Heart left ventricle (tissue), 16 donors: Measurements from ENCODE around the gene BCR. TPM values are rescaled to one million over a fixed set of nuclear protein-coding genes. Genes with fewer than 3 reads are reported as not detected.

Experiments
- ATAC-seq, 4 donors: fragments of 200-7000 bp; cut with Tn5 transposase; one replicate each; pipeline ENCODE4 v1.9.1; 2020 to 2022; ENCODE audit warnings: moderate library complexity in 4 of 4, mild to moderate bottlenecking in 3 of 4, moderate number of reproducible peaks in 1 of 4
- DNase-seq, 5 donors: peaks; one replicate each; pipeline ENCODE4 v3.0.0-alpha.2; 2020
- H3K27ac ChIP-seq, 12 donors: fragments of 200-600 bp; sonication (generic) in 4 of 12; one replicate each; pipeline versions ENCODE4 v1.5.0 to v1.8.0; 2016 to 2022; ENCODE audit warnings: mild to moderate bottlenecking in 2 of 12
- H3K27me3 ChIP-seq, 9 donors: fragments of 200-600 bp; sonication (generic) in 2 of 9; one replicate each; pipeline versions ENCODE4 v1.5.1 to v1.8.0; 2016 to 2022; ENCODE audit warnings: mild to moderate bottlenecking in 3 of 9
- H3K36me3 ChIP-seq, 9 donors: fragments of 200-600 bp; sonication (generic) in 2 of 9; one replicate each; pipeline versions ENCODE4 v1.5.0 to v1.8.0; 2018 to 2022; ENCODE audit warnings: mild to moderate bottlenecking in 2 of 9
- H3K4me1 ChIP-seq, 12 donors: fragments of 200-600 bp; sonication (generic) in 4 of 12; one replicate each; pipeline versions ENCODE4 v1.5.0 to v1.8.0; 2016 to 2022; ENCODE audit warnings: mild to moderate bottlenecking in 3 of 12
- H3K4me3 ChIP-seq, 12 donors: fragments of 200-600 bp; sonication (generic) in 4 of 12; one replicate each; pipeline versions ENCODE4 v1.5.0 to v1.8.0; 2017 to 2022; ENCODE audit warnings: mild to moderate bottlenecking in 9 of 12, moderate library complexity in 4 of 12
- H3K9me3 ChIP-seq, 12 donors: fragments of 200-600 bp; sonication (generic) in 4 of 12; one replicate each; pipeline versions ENCODE4 v1.5.0 to v1.8.0; 2016 to 2022; ENCODE audit warnings: mild to moderate bottlenecking in 1 of 12
- POLR2A ChIP-seq, 2 donors: fragments of 450-650 bp; IDR thresholded peaks; one replicate each; pipeline ENCODE4 v1.6.1; 2017; ENCODE audit warnings: antibody characterized with exemption in 2 of 2, mild to moderate bottlenecking in 2 of 2, moderate library complexity in 2 of 2
- WGBS, 4 donors: extraction: QIAGEN DNeasy Blood & Tissue Kit in 2 of 4; methylation state at CpG; one replicate each; pipeline versions ENCODE4 v1.1.5 to v1.1.7; 2013 to 2018; 5-methylcytosine and 5-hydroxymethylcytosine counted together
- intact Hi-C, 10 donors: fragments of 100-400 bp; cut with DNase I; formaldehyde crosslinking; loops; one replicate each; pipeline versions ENCODE4 v1.11.1 to v1.14.2; 2022
- polyA plus RNA-seq, 2 donors: library from polyadenylated mRNA; stranded (reverse); fragments of 200-250 nt; gene quantifications; one replicate each; pipeline ENCODE4 v1.2.3, GENCODE V29; 2013
- total RNA-seq, 9 donors: library from RNA; depleted of rRNA in 2 of 9; stranded (reverse); fragments of >200 nt in 2 of 9; fragmentation: NEBNext Ultra II Directional in 3 of 9; extraction: Animal tissue kit (Norgen Biotek cat#: 25700) in 3 of 9; gene quantifications; one replicate each; pipeline versions ENCODE4 v1.1.0 to v1.2.4, GENCODE V29; 2016 to 2023
- TF ChIP-seq, protein P1 (sequence below), 12 donors: fragments of 200-600 bp; sonication (generic) in 4 of 12; IDR thresholded peaks; one replicate each; pipeline versions ENCODE4 v1.5.0 to v1.8.0; 2018 to 2022; ENCODE audit warnings: antibody characterized with exemption in 12 of 12, mild to moderate bottlenecking in 5 of 12
- donor health status: ischemic (EF 13 %, LVEDD 7.1; RV severe dilation, severe dysfunction).
- donor health status: healthy with polysubstance abuse.
- donor health status: DM: no; HTN: yes; CAD: no.
- donor health status: DM: no; HTN: no; CAD: no.
- donor health status: ischemic (EF 25% LVEDD 6.9; RV normal size, moderate dysfunction).
- donor health status: ischemic (EF 25% LVEDD 5.7; RV mildly dilated, moderate dysfunction).
- donor health status: healthy.
- donor health status: DM: yes; HTN: yes; CAD: no.
- donor health status: ischemic (EF 35%, LVEDD 5.7; RV mildly dilated, moderate dysfunction).
- donor health status: nonischemic (EF 11% LVEDD 7.7; RV severe dilation, severe dysfunction).
- donor health status: DM: yes; HTN: yes; CAD: no.
- donor health status: PGD.
- donor health status: ischemic (EF 29% LVEDD 5.4; RV normal size, mild dysfunction).
- donor health status: nonischemic (EF 23%, LVEDD 6.1; RV moderate dilation, normal function).

The BCR gene
- total and polyA plus RNA-seq, 11 donors: 12.6 to 51.1 (median 28.7) TPM

DNA sequence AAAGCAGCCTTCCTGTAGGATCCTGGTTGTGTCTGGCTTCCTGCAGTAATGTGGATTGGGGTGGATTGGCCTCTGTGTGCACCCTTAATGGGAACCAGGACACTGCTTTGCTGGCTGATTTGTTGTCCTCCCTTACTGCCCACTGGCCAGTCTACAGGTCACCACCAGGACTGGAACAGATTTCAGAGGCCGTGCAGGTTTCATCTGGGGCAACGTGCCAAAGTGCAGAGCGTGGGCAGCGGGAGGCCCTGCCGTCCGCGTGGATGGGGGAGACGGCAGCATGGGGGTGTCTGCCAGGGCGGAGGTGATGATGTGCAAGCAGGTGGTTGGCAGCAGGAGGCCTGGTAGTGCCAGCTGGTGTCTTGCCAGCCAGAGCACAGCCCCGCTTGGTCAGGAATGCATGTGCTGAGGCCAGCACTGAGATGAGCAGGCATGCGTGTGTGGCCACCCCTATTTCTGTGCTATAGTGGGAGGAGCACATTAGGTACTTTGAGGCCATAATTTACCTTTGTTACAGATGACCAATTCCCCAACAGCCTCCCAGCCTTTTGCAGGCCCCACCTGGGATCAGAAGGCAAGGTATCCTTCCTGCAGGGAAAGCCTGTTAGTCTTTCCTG lies 24.3 kb downstream of the BCR start:
- Histone ChIP-seq H3K27me3 (no peaks in the 10 kb centered on the region), H3K27ac (peak overlapping the region in 7 of 12 donors; percentile 15 to 69 (median 46)), H3K9me3 (no peaks in the 10 kb centered on the region), H3K36me3 (peaks cover 0 to 9% (median 0%) of the 10 kb centered on the region in 9 donors), H3K4me1 (peaks cover 0 to 37% (median 24%) of the 10 kb centered on the region in 12 donors), H3K4me3 (no peak overlapping the region)
- ATAC-seq (peak; percentile 96 to 98 (median 96)), DNase-seq (peak; percentile 83 to 93 (median 88))
- WGBS, 4 donors: 44 to 57% (median 52%) methylated on average over 3 to 11 of the region's 11 CpGs
- intact Hi-C loops: no loop called here
- TF ChIP-seq POLR2A (IDR thresholded peaks at IDR 0.05): no peak
- TF ChIP-seq, protein P1, sequence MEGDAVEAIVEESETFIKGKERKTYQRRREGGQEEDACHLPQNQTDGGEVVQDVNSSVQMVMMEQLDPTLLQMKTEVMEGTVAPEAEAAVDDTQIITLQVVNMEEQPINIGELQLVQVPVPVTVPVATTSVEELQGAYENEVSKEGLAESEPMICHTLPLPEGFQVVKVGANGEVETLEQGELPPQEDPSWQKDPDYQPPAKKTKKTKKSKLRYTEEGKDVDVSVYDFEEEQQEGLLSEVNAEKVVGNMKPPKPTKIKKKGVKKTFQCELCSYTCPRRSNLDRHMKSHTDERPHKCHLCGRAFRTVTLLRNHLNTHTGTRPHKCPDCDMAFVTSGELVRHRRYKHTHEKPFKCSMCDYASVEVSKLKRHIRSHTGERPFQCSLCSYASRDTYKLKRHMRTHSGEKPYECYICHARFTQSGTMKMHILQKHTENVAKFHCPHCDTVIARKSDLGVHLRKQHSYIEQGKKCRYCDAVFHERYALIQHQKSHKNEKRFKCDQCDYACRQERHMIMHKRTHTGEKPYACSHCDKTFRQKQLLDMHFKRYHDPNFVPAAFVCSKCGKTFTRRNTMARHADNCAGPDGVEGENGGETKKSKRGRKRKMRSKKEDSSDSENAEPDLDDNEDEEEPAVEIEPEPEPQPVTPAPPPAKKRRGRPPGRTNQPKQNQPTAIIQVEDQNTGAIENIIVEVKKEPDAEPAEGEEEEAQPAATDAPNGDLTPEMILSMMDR (IDR thresholded peaks at IDR 0.05): no peak

DNA sequence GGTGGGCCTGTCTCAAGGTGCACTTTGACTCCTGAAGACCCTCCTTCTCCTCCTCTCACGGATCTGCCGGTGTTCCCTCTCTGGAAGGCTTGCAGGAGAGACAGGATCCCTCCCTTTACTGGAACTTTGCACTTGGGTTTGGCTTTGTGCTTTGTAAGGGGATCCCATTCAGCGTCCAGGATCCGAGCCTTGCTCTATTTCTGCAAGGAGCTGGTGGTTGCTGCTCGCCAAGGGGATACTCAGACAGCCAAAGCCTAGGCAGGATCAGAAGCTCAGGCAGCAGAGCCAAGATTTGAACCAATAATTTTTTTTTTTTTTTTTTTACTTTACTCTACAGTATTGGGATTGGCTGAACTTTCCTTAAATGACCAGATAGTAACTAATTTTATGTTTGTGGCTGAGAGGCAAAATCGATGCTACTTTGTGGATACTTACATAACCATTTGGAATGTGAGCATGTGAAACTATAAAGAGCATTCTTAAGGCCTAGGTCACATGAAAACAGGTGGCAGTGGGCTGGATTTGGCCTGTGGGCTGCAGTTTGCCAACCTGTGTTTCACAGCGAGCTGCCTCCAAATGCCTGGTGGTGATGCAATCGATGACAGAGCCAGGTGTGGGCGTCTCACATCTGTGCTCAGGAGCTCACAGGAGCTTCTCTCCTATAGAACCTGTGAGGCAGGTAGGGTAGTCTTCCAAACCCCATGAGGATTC lies 25.2 kb downstream of the BCR start:
- Histone ChIP-seq H3K36me3 (peaks cover 0 to 9% (median 0%) of the 10 kb centered on the region in 9 donors), H3K27ac (peak overlapping the region in 7 of 12 donors; percentile 15 to 69 (median 46)), H3K27me3 (no peaks in the 10 kb centered on the region), H3K9me3 (no peaks in the 10 kb centered on the region), H3K4me1 (peaks cover 0 to 32% (median 23%) of the 10 kb centered on the region in 12 donors), H3K4me3 (no peak overlapping the region)
- ATAC-seq (no peak), DNase-seq (no peak)
- 70 to 79% (median 77%) methylated on average over 9 of the region's 9 CpGs for WGBS, 4 donors
- intact Hi-C loops: no loop called here
- TF ChIP-seq, protein P1 (IDR thresholded peaks at IDR 0.05): no peak
- no peak for TF ChIP-seq POLR2A (IDR thresholded peaks at IDR 0.05)

DNA sequence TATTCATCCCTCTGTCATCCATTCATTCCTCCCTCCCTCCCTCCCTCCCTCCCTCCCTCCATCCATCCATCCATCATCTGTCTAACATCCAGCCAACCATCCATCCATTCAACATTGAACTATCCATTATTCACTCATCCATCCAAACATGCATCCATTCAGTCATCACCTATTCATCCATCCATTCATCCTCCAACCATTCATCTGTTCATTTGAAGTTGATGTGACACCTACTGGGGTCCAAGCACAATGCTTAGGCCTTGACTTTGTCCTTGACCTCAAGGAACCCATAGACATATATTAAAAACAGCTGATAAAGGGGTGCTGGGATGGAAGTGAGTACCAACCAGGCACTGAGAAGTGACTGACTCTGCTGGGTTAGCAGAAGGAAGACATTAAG lies 26.6 kb downstream of the BCR start:
- H3K36me3 ChIP-seq: peaks cover 0 to 9% (median 0%) of the 10 kb centered on the region in 9 donors
- H3K9me3 ChIP-seq: no peaks in the 10 kb centered on the region
- H3K27ac ChIP-seq: no peak overlapping the region
- H3K27me3 ChIP-seq: no peaks in the 10 kb centered on the region
- TF ChIP-seq, protein P1 (IDR thresholded peaks at IDR 0.05): no peak
- no peak for TF ChIP-seq POLR2A (IDR thresholded peaks at IDR 0.05)
- intact Hi-C loops: no loop called here
- peaks cover 0 to 37% (median 24%) of the 10 kb centered on the region in 12 donors for H3K4me1 ChIP-seq
- DNase-seq (no peak), ATAC-seq (no peak)
- H3K4me3 ChIP-seq: no peak overlapping the region

DNA sequence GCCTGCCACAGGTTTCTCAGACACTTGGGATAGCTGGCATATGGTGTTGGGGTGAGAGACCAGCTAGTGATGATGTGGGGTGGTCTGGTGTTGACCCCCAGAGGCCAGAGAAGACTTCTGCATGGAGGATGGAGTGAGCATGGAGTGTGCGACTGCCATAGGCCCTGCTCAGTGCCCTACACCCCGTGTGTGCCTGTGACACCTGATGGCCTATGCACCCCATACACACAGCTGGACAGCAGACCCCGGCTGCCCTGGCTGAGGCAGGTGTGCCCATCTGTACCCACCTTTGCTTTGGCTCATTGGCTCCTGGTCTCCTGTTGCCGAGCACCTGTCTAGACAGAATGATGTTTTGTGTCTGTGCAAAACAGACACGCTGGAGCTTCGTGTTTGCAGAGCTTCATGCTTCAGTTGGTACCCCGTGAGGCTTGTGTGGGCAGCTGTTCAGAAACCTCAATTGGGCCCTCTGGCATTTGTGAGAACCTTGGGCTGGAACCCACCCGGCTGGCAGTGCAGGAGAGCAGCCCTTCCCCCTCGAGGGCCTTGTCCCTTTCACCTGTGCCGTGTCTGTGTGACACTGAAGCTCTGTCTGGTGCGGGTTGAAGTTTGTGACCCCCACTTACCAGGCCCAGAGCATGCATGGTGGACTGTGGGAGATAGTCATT lies 27.6 kb downstream of the BCR start:
- peaks cover 0 to 46% (median 29%) of the 10 kb centered on the region in 12 donors for H3K4me1 ChIP-seq

More for the DNA sequence above, 27.6 kb downstream of the BCR start:
- DNase-seq (no peak), ATAC-seq (no peak)
- Histone ChIP-seq H3K27me3 (no peaks in the 10 kb centered on the region), H3K27ac (no peak overlapping the region), H3K9me3 (no peaks in the 10 kb centered on the region), H3K4me3 (no peak overlapping the region), H3K36me3 (peaks cover 0 to 9% (median 0%) of the 10 kb centered on the region in 9 donors)
- intact Hi-C loops: no loop called here
- 96 to 97% (median 96%) methylated on average over 9 to 11 of the region's 11 CpGs for WGBS, 4 donors
- TF ChIP-seq, protein P1 (IDR thresholded peaks at IDR 0.05): no peak
- no peak for TF ChIP-seq POLR2A (IDR thresholded peaks at IDR 0.05)
